Neural progenitor cell (in vitro differentiated cells): Measurements from ENCODE around the gene OR10H2.

Source experiments
- CTCF ChIP-seq: fragments of 200-600 bp; sonication (generic); IDR thresholded peaks from 2 replicates; pipeline ENCODE4 v1.5.1; 2017; ENCODE audit warnings: antibody characterized with exemption, mild to moderate bottlenecking
- EZH2 ChIP-seq: fragments of 200-600 bp; sonication (generic); IDR thresholded peaks from 2 replicates; pipeline ENCODE4 v1.6.1; 2017; ENCODE audit warnings: antibody characterized with exemption, mild to moderate bottlenecking, moderate library complexity
- EZH2phosphoT487 ChIP-seq: fragments of 200-600 bp; sonication (generic); IDR thresholded peaks from 2 replicates; pipeline ENCODE4 v1.6.1; 2017; ENCODE audit warnings: antibody characterized with exemption

GRCh38 chr19:15717809-15718208 lies 10.0 kb upstream of the OR10H2 start:
- TF ChIP-seq CTCF: no peak
- TF ChIP-seq EZH2phosphoT487: no peak
- no peak for TF ChIP-seq EZH2
